HepG2 (cell line): ENCODE results near the gene OSM. TPM values are rescaled to one million over a fixed set of nuclear protein-coding genes. Genes with fewer than 3 reads are reported as not detected.

Experiments used
- ATAC-seq: fragments of 200-7000 bp; cut with Tn5 transposase; 3 replicates; pipeline ENCODE4 v1.9.1; 2020; ENCODE audit warnings: mild to moderate bottlenecking, moderate library complexity
- BruUV-seq: library from RNA; stranded (reverse); fragments of 400-500 nt; replicated peaks from 2 replicates; lab custom pipeline; 2021; lab: Mats Ljungman, UMichigan
- CTCF ChIA-PET: fragments of 300-600 bp; formaldehyde crosslinking; extraction: SDS; loops from one replicate; lab custom pipeline; 2021; ENCODE audit warnings: low total read pairs, inconsistent platforms, low intra/inter-chr PET ratio; lab: Yijun Ruan, JAX
- POLR2A ChIA-PET: fragments of 350-600 bp; sonication (Branson Sonifier 250); formaldehyde crosslinking; loops from one replicate; lab custom pipeline; 2020; ENCODE audit warnings: antibody characterized with exemption, inconsistent platforms; lab: Yijun Ruan, JAX
- DNase-seq: peaks from one replicate; pipeline ENCODE4 v3.0.0-alpha.2; 2015; ENCODE audit warnings: low spot score
- FAIRE-seq: peaks from 3 replicates; lab custom pipeline; 2011; peaks lifted over from hg19 to GRCh38; lab: Jason Lieb, UNC
- H2AFZ ChIP-seq: one replicate; pipeline ENCODE4 v1.6.1; 2011; ENCODE audit warnings: low read length, inconsistent platforms
- H3K27ac ChIP-seq: fragments of 300-600 bp; 3 replicates; pipeline ENCODE4 v1.8.0; 2011; ENCODE audit warnings: mixed run types, mild to moderate bottlenecking, mixed read lengths, low read length, inconsistent platforms; ENCODE audit not compliant: insufficient read depth; ENCODE audit errors: extremely low read length
- H3K27me3 ChIP-seq, 2 experiments: fragments of 200-600 bp in 1 of 2; 2 replicates in 1 of 2; 3 replicates in 1 of 2; pipeline versions ENCODE4 v1.6.0 to v1.8.0; 2011; ENCODE audit warnings: low read length in 2 of 2, mild to moderate bottlenecking in 2 of 2, moderate library complexity in 2 of 2, inconsistent platforms in 1 of 2; ENCODE audit not compliant: insufficient read depth in 2 of 2, control insufficient read depth in 1 of 2
- H3K36me3 ChIP-seq, 2 experiments: fragments of 200-600 bp in 1 of 2; replicated peaks in 1 of 2; 2 replicates in 1 of 2; 3 replicates in 1 of 2; pipeline versions ENCODE4 v1.5.1 to v1.8.0; 2011; ENCODE audit warnings: low read length in 2 of 2, inconsistent platforms in 1 of 2; ENCODE audit not compliant: insufficient read depth in 2 of 2, control insufficient read depth in 1 of 2
- H3K4me1 ChIP-seq: 2 replicates; pipeline ENCODE4 v1.5.1; 2012; ENCODE audit warnings: low read length, inconsistent platforms; ENCODE audit not compliant: insufficient read depth
- H3K4me2 ChIP-seq: 2 replicates; pipeline ENCODE4 v1.6.0; 2011; ENCODE audit warnings: low read depth, low read length, inconsistent platforms
- H3K4me3 ChIP-seq, 3 experiments: fragments of 200-600 bp in 1 of 3; sonication (generic), shearing (Covaris generic) in 1 of 3; replicated peaks in 1 of 3; 2 replicates each; pipeline ENCODE4 v1.5.1; 2011 to 2016; ENCODE audit warnings: low read length in 3 of 3, inconsistent platforms in 2 of 3, low read depth in 2 of 3, mild to moderate bottlenecking in 2 of 3, control low read depth in 1 of 3, mixed read lengths in 1 of 3; ENCODE audit not compliant: insufficient read depth in 1 of 3
- H3K79me2 ChIP-seq: one replicate; pipeline ENCODE4 v1.6.1; 2011; ENCODE audit warnings: low read length, inconsistent platforms; ENCODE audit not compliant: insufficient read depth
- H3K9ac ChIP-seq: 2 replicates; pipeline ENCODE4 v1.6.0; 2011; ENCODE audit warnings: mild to moderate bottlenecking, low read depth, low read length, inconsistent platforms; ENCODE audit not compliant: insufficient read depth
- H3K9me3 ChIP-seq: 2 replicates; pipeline ENCODE4 v1.5.1; 2012; ENCODE audit warnings: mild to moderate bottlenecking, low read length
- H4K20me1 ChIP-seq: 2 replicates; pipeline ENCODE4 v1.6.0; 2011; ENCODE audit warnings: inconsistent platforms, mild to moderate bottlenecking, low read length, moderate library complexity; ENCODE audit not compliant: insufficient read depth
- ETV5 ChIP-seq: IDR thresholded peaks from 2 replicates; pipeline ENCODE4 v1.6.1; 2018; ENCODE audit warnings: missing biosample characterization, missing genetic modification reagents, inconsistent platforms, borderline replicate concordance
- FOXA3 ChIP-seq: IDR thresholded peaks from 2 replicates; pipeline ENCODE4 v1.6.1; 2016; ENCODE audit warnings: missing genetic modification reagents, missing compliant biosample characterization
- GABPA ChIP-seq, 2 experiments: IDR thresholded peaks; 2 replicates each; pipeline ENCODE4 v1.6.1; 2011 to 2016; ENCODE audit warnings: low read depth in 2 of 2, low read length in 1 of 2, missing biosample characterization in 1 of 2, missing genetic modification characterization in 1 of 2
- GFI1 ChIP-seq: sonication (generic); formaldehyde crosslinking; IDR thresholded peaks from 2 replicates; pipeline ENCODE4 v1.5.0; 2020; ENCODE audit warnings: missing genetic modification reagents, mild to moderate bottlenecking, borderline replicate concordance
- IKZF4 ChIP-seq: sonication (generic); formaldehyde crosslinking; IDR thresholded peaks from 2 replicates; pipeline ENCODE4 v1.5.1; 2020; ENCODE audit warnings: borderline replicate concordance, mild to moderate bottlenecking, low read depth, missing genetic modification reagents; ENCODE audit errors: not compliant biosample characterization
- MAF1 ChIP-seq: sonication (generic); formaldehyde crosslinking; IDR thresholded peaks from 2 replicates; pipeline ENCODE4 v1.5.0; 2020; ENCODE audit warnings: missing genetic modification reagents, borderline replicate concordance
- PLRG1 ChIP-seq: fragments of 450-650 bp; conservative IDR thresholded peaks from 2 replicates; pipeline ENCODE4 v1.6.1; 2016
- TBP ChIP-seq: sonication (generic); formaldehyde crosslinking; IDR thresholded peaks from 2 replicates; pipeline ENCODE4 v1.5.0; 2020; ENCODE audit warnings: missing genetic modification reagents
- ZBTB43 ChIP-seq: sonication (generic); formaldehyde crosslinking; conservative IDR thresholded peaks from 2 replicates; pipeline ENCODE4 v1.4.0; 2020; ENCODE audit warnings: missing genetic modification reagents
- ZNF281 ChIP-seq: sonication (generic); formaldehyde crosslinking; IDR thresholded peaks from 2 replicates; pipeline ENCODE4 v1.4.0; 2020; ENCODE audit warnings: missing genetic modification reagents, borderline replicate concordance
- ZNF598 ChIP-seq: sonication (generic); formaldehyde crosslinking; IDR thresholded peaks from 2 replicates; pipeline ENCODE4 v1.5.1; 2020; ENCODE audit warnings: mild to moderate bottlenecking, missing genetic modification reagents, borderline replicate concordance
- ZNF781 ChIP-seq: sonication (generic); formaldehyde crosslinking; IDR thresholded peaks from 2 replicates; pipeline ENCODE4 v1.5.1; 2020; ENCODE audit warnings: borderline replicate concordance, mild to moderate bottlenecking, missing genetic modification reagents; ENCODE audit errors: not compliant biosample characterization
- ZNF878 ChIP-seq: sonication (generic); formaldehyde crosslinking; IDR thresholded peaks from 2 replicates; pipeline ENCODE4 v1.8.1; 2023; ENCODE audit warnings: mild to moderate bottlenecking, missing genetic modification reagents, moderate library complexity
- WGBS: methylation state at CpG from one replicate; pipeline ENCODE4 v1.1.6; 2017; ENCODE audit warnings: low lambda C conversion rate; 5-methylcytosine and 5-hydroxymethylcytosine counted together
- in situ Hi-C: cut with HindIII; loops from 2 replicates; pipeline ENCODE4 v1.10.0; 2017; ENCODE audit warnings: low pct_unique_long_range_greater_than_20kb; ENCODE audit not compliant: extremely low pct_ligation_motif_present
- intact Hi-C: fragments of 100-400 bp; cut with micrococcal nuclease; formaldehyde crosslinking; loops from one replicate; pipeline ENCODE4 v1.10.0; 2022; ENCODE audit not compliant: unreplicated experiment
- polyA plus RNA-seq, 8 experiments: library from polyadenylated mRNA; depleted of rRNA in 3 of 8; stranded (reverse) in 7 of 8; unstranded in 1 of 8; fragments of >200 nt; fragmentation: Illumina TruSeq in 4 of 8; extraction: Trizol in 4 of 8; gene quantifications; 2 replicates each; pipeline versions ENCODE4 v1.2.1 to v1.2.3, GENCODE V29; 2011 to 2016; ENCODE audit warnings: low read depth in 4 of 8, missing spikeins in 1 of 8, mixed read lengths in 1 of 8; ENCODE audit not compliant: insufficient read depth in 1 of 8
- total RNA-seq, 5 experiments: library from RNA; depleted of rRNA; stranded (reverse); fragments of >200 nt; fragmentation: Illumina TruSeq; extraction: Trizol; gene quantifications; 2 replicates each; pipeline ENCODE4 v1.2.3, GENCODE V29; 2016; ENCODE audit warnings: low read depth in 1 of 5

The OSM gene
- total and polyA plus RNA-seq, 2 of the 13 experiments (the other 11 are each of a cell fraction or from before 2014, with no cell fraction given): not detected

DNA sequence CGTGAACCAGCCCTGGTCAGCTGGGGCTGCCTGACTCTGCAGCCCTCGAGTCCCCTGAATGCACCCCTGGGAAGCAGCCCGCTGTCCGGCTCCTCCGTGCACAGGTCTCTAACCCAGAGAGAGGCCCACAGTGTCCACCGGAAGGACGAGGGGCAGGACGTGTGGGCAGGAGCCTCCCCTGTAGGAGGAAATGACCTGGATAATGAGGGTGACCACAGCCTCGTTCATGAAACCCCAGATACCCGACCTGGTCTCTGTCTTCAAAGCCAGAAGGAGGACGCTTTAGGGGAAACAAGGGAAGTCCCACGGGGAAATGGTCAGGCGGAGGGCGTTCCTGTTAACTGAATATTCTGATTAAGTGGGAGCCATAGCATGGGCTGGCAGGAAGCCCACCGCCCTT is 43.3 kb downstream of the OSM start:
- H3K27me3 ChIP-seq: peaks cover 7 to 45% of the 10 kb centered on the region in 2 experiments; a peak in 4 of 5 replicates
- no peak for FAIRE-seq
- ATAC-seq: no peak
- no peak overlapping the region for H3K4me2 ChIP-seq
- H3K4me3 ChIP-seq: no peak overlapping the region
- no peak for DNase-seq
- POLR2A ChIA-PET: interaction anchor here (1.3 kb wide), 1 partner anchor 13 kb away, joined by 3 read pairs; no protein-coding TSS in a partner anchor
- no peak overlapping the region for H2AFZ ChIP-seq
- TF ChIP-seq ZNF281 (CRISPR knock-in tag) (no peak), GABPA (IDR thresholded peaks at IDR 0.05; ENCODE audit: low read depth, low read length) (no peak), GABPA (CRISPR knock-in tag; IDR thresholded peaks at IDR 0.05; ENCODE audit: low read depth) (peak; percentile 37), IKZF4 (CRISPR knock-in tag) (no peak), GFI1 (CRISPR knock-in tag) (no peak), ZNF781 (CRISPR knock-in tag) (no peak), ZBTB43 (CRISPR knock-in tag) (no peak), MAF1 (CRISPR knock-in tag) (no peak), ZNF598 (CRISPR knock-in tag) (no peak), PLRG1 (no peak), TBP (CRISPR knock-in tag) (no peak), ETV5 (CRISPR knock-in tag) (0 out of 2 replicates have a peak, but pooled peaks have one; percentile 18), ZNF878 (CRISPR knock-in tag) (no peak), FOXA3 (CRISPR knock-in tag) (no peak)
- intact Hi-C loops (no loop called here), in situ Hi-C loops (no loop called here)
- H3K4me1 ChIP-seq: peaks cover 57% of the 10 kb centered on the region
- H3K79me2 ChIP-seq: no peaks in the 10 kb centered on the region
- no TSS peak for BruUV-seq
- H3K36me3 ChIP-seq: no peaks in the 10 kb centered on the region
- no peak overlapping the region for H3K9ac ChIP-seq
- no peaks in the 10 kb centered on the region for H3K9me3 ChIP-seq
- H4K20me1 ChIP-seq: no peaks in the 10 kb centered on the region
- 60% methylated on average over 14 of the region's 15 CpGs for WGBS
- CTCF ChIA-PET: no interaction called here
- no peak overlapping the region for H3K27ac ChIP-seq
